T-helper 1 cell (primary cell): ENCODE measurements around the gene TPPP2.
A peak's percentile ranks its signal among the peaks of the same experiment; 100 is the strongest.
"Not testable (repeated sequence)": the region's sequence is repeated elsewhere in the genome, so short reads cannot be mapped to it uniquely, and the experiment has no call there.

Experiments used
- DNase-seq, 5 donors: peaks; one replicate each; pipeline ENCODE4 v3.0.0-alpha.2; 2012 to 2020

Gene TPPP2

DNA sequence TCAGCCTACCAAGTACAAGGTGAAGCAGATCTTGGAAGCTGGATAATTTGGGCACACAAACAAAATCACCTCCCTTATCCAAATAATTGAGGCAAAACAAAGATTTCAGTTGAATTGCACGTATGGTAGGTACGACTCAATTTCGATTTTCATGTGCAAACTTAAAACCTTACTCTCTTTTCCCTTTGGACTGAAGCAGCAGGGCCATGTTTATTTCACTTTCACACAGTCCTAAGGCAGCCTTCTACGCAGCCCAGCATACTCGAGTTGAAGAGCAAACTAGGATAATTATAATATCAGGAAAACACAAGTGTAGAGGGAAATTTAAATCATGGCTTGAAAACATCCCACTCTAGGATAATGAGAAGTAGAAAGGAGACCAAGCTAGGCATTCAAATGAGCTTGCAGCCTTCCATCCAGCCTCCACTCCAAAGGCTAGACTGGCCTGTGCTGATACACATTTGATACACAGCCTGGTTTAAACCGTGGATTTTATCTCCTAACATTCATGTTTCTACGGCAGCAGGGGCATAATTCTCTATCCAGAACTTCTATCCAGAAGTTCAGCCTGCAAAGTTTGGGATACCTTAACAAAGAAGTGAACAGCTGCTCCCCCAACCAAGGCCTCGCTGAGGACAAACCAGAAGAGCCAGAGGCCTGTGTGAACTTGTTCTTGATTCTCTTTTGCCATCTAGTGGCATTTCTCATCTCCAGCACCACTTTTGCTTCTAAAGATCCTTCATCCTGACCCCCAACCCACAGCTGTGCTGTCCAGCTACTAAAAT lies 9.8 kb downstream of the TPPP2 start:
- DNase-seq = peak in 3 of 5 donors; percentile 7 to 19 (median 16)

- DNase-seq = no peak
These were observed 10.4 kb downstream of the TPPP2 start for GRCh38 chr14:21040370-21040925.

- not testable (repeated sequence) for DNase-seq
These were observed 10.9 kb downstream of the TPPP2 start for GRCh38 chr14:21040941-21041340.

- no peak for DNase-seq
These were observed 11.8 kb downstream of the TPPP2 start, which contains the start of gene RNASE7 for GRCh38 chr14:21041676-21042433. Gene RNASE7 (plus strand): TSS chr14:21042362. CDS start chr14:21042993, 631 bp downstream.

DNA sequence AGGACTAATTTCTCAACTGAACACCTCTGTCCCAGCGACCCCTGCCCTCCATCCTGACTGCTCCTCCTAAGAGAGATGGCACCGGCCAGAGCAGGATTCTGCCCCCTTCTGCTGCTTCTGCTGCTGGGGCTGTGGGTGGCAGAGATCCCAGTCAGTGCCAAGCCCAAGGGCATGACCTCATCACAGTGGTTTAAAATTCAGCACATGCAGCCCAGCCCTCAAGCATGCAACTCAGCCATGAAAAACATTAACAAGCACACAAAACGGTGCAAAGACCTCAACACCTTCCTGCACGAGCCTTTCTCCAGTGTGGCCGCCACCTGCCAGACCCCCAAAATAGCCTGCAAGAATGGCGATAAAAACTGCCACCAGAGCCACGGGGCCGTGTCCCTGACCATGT lies 12.9 kb downstream of the TPPP2 start:
- no peak for DNase-seq

- no peak for DNase-seq
These were observed 13.5 kb downstream of the TPPP2 start for GRCh38 chr14:21043387-21043973.

DNA sequence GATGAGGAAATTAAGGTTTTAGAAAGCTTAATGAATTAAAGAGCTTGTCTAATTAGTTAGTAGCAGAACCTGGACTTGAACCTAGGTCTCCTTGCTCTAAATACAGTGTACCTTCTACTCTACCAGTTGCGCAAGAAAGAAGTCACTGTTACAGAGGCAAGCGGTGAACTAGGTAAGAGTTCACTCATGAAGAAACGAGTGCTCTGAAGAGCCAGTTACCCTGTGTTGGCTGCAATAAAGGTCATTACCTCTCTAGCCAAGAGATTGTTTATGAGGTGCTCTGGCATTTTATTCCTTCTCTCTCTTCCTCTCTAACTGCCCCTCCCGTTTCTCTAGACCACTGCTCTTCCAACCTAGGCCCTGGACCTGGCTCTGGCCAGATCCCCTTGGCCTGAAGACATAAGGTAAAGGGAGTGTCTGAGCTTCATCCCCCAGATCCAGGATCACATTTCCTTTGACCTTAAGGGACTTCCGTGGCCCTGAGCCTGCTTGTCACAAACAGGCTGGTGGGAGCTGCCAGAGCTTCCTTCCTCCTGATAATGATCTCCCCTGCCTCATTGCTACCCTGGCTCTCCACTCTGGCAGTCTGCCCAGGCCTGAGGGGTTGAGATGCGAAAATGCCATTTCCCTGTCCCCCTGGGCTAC lies 14.1 kb downstream of the TPPP2 start:
- DNase-seq = no peak

GRCh38 chr14:21047378-21047781 lies 17.4 kb downstream of the TPPP2 start:
- DNase-seq = no peak

DNA sequence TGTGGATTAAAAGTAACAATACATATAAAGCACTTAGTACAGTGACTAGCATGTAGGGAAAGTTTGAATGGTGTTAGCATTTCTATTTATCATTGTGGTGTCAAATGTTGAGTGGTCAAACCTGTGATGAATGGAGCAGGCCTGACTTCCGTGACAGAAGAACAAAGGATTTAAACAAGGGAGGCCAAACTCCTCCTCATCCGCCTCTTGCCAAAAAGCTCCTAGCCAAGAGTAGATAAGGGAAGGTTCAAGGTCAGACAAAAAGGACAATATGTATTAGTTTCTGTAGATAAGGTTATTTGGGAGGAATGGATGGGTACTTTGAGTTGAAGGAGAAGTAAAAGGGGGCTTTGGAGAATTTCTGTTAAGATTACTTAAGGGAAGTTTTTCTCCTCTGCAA lies 18.6 kb downstream of the TPPP2 start:
- DNase-seq = no peak

DNA sequence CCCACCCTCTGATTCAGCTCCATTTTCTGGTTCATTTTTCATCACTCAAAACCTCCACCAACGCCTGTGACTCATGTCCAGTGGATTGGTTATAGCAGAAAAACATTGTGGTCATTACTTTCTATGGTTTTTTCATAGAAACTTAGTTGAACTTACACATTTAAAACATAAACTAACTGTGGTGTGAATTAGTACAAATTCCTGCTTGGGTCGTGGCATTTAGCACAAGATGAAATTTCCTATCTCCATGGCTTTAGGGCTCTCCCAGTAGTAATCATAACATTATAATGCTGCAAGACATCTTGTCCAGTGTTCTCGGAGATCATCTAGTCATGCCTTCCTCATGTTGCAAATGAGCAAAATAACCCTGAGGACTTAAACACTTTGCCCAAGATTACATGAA lies 19.3 kb downstream of the TPPP2 start:
- DNase-seq = no peak

DNA sequence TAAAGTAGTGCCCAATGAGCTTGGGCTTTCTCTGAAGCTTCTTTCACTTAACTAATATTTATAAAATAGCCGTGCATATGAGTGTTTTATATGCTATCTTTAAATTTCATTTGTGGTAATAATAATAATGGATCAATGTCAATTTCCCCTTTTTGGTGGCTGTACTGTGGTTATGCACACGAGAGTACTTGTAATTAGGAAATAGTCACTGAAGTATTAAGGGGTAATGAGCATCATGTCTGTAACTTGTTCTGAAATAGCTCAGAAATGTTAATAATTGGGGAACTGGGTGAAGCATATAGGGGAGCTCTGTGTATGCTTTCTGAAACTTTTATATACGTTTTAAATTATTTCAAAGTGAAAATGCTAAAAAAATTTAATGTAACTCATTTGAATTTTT lies 20.6 kb downstream of the TPPP2 start:
- no peak for DNase-seq

DNA sequence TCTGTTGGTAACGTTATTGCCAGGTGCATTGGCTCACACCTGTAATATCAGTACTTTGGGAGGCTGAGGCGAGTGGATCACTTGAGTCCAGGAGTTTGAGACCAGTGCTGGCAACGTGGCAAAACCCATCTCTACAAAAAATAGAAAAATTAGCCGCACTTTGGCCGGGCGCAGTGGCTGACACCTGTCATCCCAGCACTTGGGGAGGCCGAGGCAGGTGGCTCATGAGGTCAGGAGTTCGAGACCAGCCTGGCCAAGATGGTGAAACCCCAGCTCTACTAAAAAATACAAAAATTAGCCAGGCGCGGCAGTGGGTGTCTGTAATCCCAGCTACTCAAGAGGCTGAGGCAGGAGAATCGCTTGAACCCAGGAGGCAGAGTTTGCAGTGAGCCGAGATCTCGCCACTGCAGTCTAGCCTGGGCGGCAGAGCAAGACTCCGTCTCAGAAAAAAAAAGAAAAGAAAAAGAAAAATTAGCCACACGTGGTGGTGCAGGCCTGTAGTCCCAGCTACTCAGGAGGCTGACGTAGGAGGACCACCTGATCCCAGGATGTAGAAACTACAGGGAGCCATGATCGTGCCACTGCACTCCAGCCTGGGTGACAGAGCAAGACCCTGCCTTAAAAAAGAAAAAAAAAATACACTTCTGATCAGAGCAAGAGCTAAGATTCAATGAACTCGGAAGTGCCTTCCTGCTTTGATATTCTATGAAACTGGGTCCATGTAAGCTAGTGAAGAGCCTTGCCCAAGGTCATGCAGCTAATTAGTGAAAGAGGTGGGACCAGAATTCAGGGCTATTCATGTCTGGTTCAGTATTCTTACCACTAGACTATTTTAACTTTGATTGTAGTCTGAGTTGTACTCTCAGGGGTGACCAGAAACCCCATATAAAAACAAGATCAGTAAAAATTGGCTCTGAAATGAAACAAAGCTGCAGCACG lies 23.4 kb downstream of the TPPP2 start:
- no peak for DNase-seq

- DNase-seq = no peak
These were observed 24.2 kb downstream of the TPPP2 start for GRCh38 chr14:21054123-21054767.

GRCh38 chr14:21054768-21055145 lies 24.7 kb downstream of the TPPP2 start:
- no peak for DNase-seq

GRCh38 chr14:21055432-21056117 lies 25.6 kb downstream of the TPPP2 start:
- DNase-seq = no peak

- DNase-seq = no peak
These were observed 26.6 kb downstream of the TPPP2 start for GRCh38 chr14:21056520-21057163.

DNA sequence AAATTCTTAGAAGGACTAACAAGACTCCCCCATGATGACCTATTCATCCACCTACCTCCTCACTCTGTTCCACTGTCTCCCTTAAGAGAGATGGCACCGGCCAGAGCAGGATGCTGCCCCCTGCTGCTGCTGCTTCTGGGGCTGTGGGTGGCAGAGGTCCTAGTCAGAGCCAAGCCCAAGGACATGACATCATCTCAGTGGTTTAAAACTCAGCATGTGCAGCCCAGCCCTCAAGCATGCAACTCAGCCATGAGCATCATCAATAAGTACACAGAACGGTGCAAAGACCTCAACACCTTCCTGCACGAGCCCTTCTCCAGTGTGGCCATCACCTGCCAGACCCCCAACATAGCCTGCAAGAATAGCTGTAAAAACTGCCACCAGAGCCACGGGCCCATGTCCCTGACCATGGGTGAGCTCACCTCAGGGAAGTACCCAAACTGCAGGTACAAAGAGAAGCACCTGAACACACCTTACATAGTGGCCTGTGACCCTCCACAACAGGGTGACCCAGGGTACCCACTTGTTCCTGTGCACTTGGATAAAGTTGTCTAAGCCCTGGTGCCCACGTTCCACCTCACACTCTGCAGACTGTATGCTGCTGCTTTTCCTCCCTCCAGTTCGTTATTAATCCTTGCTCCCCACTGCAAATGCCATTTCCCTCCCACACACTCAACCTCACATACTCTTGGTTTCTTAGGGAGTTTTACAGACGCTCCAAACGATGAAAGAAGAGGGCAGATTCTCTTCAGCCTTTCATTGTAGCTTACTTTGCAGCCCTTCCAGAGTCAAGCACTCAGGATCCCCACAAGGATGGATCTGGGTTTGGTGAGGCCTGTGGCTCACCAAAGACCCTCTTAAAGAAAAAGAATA lies 28.0 kb downstream of the TPPP2 start, which contains the start of gene RNASE8:
Gene RNASE8, plus strand, starts transcription at position 20 of the 873 bp plus-strand sequence. Its CDS starts 71 bp downstream, at position 91.
- DNase-seq = no peak

DNA sequence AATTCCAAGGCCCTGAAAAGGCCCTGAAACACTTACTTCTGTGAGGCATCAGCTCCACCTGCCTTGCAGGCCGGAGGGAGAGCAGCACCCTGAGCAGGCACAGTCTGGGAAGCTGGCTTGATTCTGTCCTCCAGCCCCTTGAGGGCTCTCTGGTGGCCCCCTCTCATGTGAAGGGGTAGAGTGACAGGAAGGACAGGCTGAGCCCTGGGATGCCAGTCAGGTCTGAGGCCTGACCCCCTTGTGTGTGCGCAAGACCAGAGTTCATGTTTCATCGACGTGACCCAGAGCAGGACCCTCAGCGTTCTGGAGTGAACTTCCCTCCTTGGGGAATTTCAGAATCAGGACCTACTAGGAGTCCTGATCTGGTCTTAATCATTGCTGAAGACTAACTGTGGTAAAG lies 28.9 kb downstream of the TPPP2 start:
- no peak for DNase-seq
